SU-DHL-6 (cell line): Measurements from ENCODE around the gene MNS1.
"Not testable (repeated sequence)": the region's sequence is repeated elsewhere in the genome, so short reads cannot be mapped to it uniquely, and the experiment has no call there.

Experiments used
- EZH2phosphoT487 ChIP-seq: fragments of 200-600 bp; sonication (generic), shearing (Covaris generic); conservative IDR thresholded peaks from 2 replicates; pipeline ENCODE4 v1.6.1; 2018; ENCODE audit warnings: mild to moderate bottlenecking, antibody characterized with exemption, low read length, moderate library complexity, mixed read lengths
- TF ChIP-seq, protein P1 (sequence below): fragments of 200-600 bp; sonication (generic); IDR thresholded peaks from one replicate; pipeline ENCODE4 v1.5.1; 2017; ENCODE audit warnings: antibody characterized with exemption, mild to moderate bottlenecking, low read length, moderate library complexity; ENCODE audit not compliant: insufficient read depth, poor library complexity, severe bottlenecking

DNA sequence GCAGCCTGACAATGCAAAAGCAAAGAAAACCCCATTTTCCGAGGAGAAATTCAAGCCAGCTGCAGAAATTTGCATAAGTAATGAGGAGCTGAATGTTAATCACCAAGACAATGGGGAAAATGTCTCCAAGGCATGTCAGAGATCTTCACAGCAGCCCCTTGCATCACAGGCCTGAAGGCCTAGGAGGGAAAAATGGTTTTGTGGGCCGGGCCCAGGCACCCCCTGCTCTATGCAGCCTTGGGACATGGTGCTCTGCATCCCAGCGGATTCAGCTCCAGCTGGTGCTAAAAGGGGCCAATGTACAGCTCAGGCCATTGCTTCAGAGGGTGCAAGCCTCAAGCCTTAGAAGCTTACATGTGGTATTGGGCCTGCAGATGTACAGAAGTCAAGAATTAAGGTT lies 20.5 kb upstream of the MNS1 start:
- TF ChIP-seq, protein P1, sequence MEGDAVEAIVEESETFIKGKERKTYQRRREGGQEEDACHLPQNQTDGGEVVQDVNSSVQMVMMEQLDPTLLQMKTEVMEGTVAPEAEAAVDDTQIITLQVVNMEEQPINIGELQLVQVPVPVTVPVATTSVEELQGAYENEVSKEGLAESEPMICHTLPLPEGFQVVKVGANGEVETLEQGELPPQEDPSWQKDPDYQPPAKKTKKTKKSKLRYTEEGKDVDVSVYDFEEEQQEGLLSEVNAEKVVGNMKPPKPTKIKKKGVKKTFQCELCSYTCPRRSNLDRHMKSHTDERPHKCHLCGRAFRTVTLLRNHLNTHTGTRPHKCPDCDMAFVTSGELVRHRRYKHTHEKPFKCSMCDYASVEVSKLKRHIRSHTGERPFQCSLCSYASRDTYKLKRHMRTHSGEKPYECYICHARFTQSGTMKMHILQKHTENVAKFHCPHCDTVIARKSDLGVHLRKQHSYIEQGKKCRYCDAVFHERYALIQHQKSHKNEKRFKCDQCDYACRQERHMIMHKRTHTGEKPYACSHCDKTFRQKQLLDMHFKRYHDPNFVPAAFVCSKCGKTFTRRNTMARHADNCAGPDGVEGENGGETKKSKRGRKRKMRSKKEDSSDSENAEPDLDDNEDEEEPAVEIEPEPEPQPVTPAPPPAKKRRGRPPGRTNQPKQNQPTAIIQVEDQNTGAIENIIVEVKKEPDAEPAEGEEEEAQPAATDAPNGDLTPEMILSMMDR: not testable (repeated sequence)
- TF ChIP-seq EZH2phosphoT487: not testable (repeated sequence)
